ENCODE results near the gene RHOD. TPM values are rescaled to one million over a fixed set of nuclear protein-coding genes. Genes with fewer than 3 reads are reported as not detected.
A peak's percentile ranks its signal among the peaks of the same experiment; 100 is the strongest.

The RHOD gene
- polyA plus RNA-seq, 1 of the 3 experiments (the other 2 are of a cell fraction): not detected

GRCh38 chr11:67053896-67054329, 2.7 kb upstream of the RHOD start:
- no peaks in the 10 kb centered on the region for H3K79me2 ChIP-seq (ENCODE audit: insufficient read depth)
- H3K4me3 ChIP-seq (ENCODE audit: low read depth in 2 of 2, low read length in 1 of 2): no peak overlapping the region; a peak in 1 of 4 replicates
- H3K27me3 ChIP-seq (ENCODE audit: insufficient read depth): no peaks in the 10 kb centered on the region
- H3K27ac ChIP-seq (ENCODE audit: low read depth in 2 of 2, low read length in 1 of 2): peak overlapping the region in 1 of 2 experiments; percentile 59; a peak in 2 of 4 replicates
- no peak for TF ChIP-seq EP300 (IDR thresholded peaks at IDR 0.05; ENCODE audit: borderline replicate concordance in 1 of 2, low read depth in 1 of 2, low read length in 1 of 2)
- TF ChIP-seq RAD21 (IDR thresholded peaks at IDR 0.05; ENCODE audit: low read length): peak; percentile 75
- TF ChIP-seq MEF2A (IDR thresholded peaks at IDR 0.05; ENCODE audit: borderline replicate concordance, low read depth): no peak
- no peak for TF ChIP-seq PBX3 (IDR thresholded peaks at IDR 0.05)
- TF ChIP-seq USF2 (IDR thresholded peaks at IDR 0.05; ENCODE audit: borderline replicate concordance, low read depth, low read length): no peak
- TF ChIP-seq RFX5 (IDR thresholded peaks at IDR 0.05; ENCODE audit: low read length): no peak
- no peak for TF ChIP-seq TAF1 (IDR thresholded peaks at IDR 0.05; ENCODE audit: borderline replicate concordance, low read depth, low read length)
- TF ChIP-seq CTCF (IDR thresholded peaks at IDR 0.05): peak; percentile 79
- TF ChIP-seq GATA2 (CRISPR knock-in tag; IDR thresholded peaks at IDR 0.05): no peak
- TF ChIP-seq FOXJ3 (CRISPR knock-in tag; IDR thresholded peaks at IDR 0.05): no peak
- no peak for TF ChIP-seq YY1 (IDR thresholded peaks at IDR 0.05; ENCODE audit: low read depth)
- TF ChIP-seq SMC3 (IDR thresholded peaks at IDR 0.05; ENCODE audit: low read depth, low read length): peak; percentile 61
- TF ChIP-seq TEAD4 (IDR thresholded peaks at IDR 0.05; ENCODE audit: borderline replicate concordance, insufficient read depth): no peak
- 39% methylated on average over 7 of the region's 7 CpGs for WGBS (ENCODE audit: low lambda C conversion rate)
- DNase-seq: peak; percentile 92
- H3K9me2 ChIP-seq: no peaks in the 10 kb centered on the region
- H3K4me2 ChIP-seq: peak overlapping the region; percentile 35; the same call in 1 of the 2 replicates
- H2AFZ ChIP-seq (ENCODE audit: low read depth): peak overlapping the region; percentile 71; the same call in 1 of the 2 replicates
- no peaks in the 10 kb centered on the region for H4K20me1 ChIP-seq (ENCODE audit: insufficient read depth)
- H3K9ac ChIP-seq: no peak overlapping the region
- H3K36me3 ChIP-seq (replicated peaks in 1 of 2; ENCODE audit: control insufficient read depth in 1 of 2, insufficient read depth in 2 of 2, low read length in 1 of 2): no peaks in the 10 kb centered on the region
- peaks cover 9 to 12% of the 10 kb centered on the region in 2 experiments; a peak in 2 of 4 replicates for H3K4me1 ChIP-seq (ENCODE audit: control insufficient read depth in 1 of 2, insufficient read depth in 2 of 2, low read depth in 1 of 2, low read length in 1 of 2)
- CTCF ChIA-PET: interaction anchor here (0.6 to 4.2 kb wide), 31 partner anchors 8 to 329 kb away, joined by 3 to 25 read pairs (median 4); no protein-coding TSS in a partner anchor
- no peaks in the 10 kb centered on the region for H3K9me3 ChIP-seq
- peaks cover 7% of the 10 kb centered on the region for H3F3A ChIP-seq (replicated peaks; ENCODE audit: insufficient read depth)
- POLR2A ChIA-PET: no interaction called here

Data from SK-N-SH (cell line).